ENCODE measurements around the gene SLC23A2.
"Not testable (repeated sequence)": the region's sequence is repeated elsewhere in the genome, so short reads cannot be mapped to it uniquely, and the experiment has no call there.

The SLC23A2 gene

GRCh38 chr20:5001174-5002076 is at the start of gene SLC23A2:
SLC23A2 (minus strand) TSS chr20:5001510; CDS start chr20:4932562, 68,948 bp downstream.
- peak; percentile 29 for DNase-seq (ENCODE audit: low read depth)

GRCh38 chr20:5046656-5047339 is 45.5 kb upstream of the SLC23A2 start:
- DNase-seq (ENCODE audit: low read depth): no peak

- no peak for DNase-seq (ENCODE audit: low read depth)
Measured at GRCh38 chr20:5045906-5046305, 44.6 kb upstream of the SLC23A2 start.

GRCh38 chr20:5044075-5044620 is 42.8 kb upstream of the SLC23A2 start:
- no peak for DNase-seq (ENCODE audit: low read depth)

- DNase-seq (ENCODE audit: low read depth): no peak
Measured at GRCh38 chr20:5041433-5041832, 40.1 kb upstream of the SLC23A2 start.

- no peak for DNase-seq (ENCODE audit: low read depth)
Measured at GRCh38 chr20:5040345-5040744, 39.0 kb upstream of the SLC23A2 start.

GRCh38 chr20:5039889-5040288 is 38.6 kb upstream of the SLC23A2 start:
- DNase-seq (ENCODE audit: low read depth): no peak

- DNase-seq (ENCODE audit: low read depth): peak; percentile 3
Measured at GRCh38 chr20:5039255-5039657, 37.9 kb upstream of the SLC23A2 start.

- no peak for DNase-seq (ENCODE audit: low read depth)
Measured at GRCh38 chr20:5036828-5037227, 35.5 kb upstream of the SLC23A2 start.

GRCh38 chr20:5035518-5035917 is 34.2 kb upstream of the SLC23A2 start:
- not testable (repeated sequence) for DNase-seq (ENCODE audit: low read depth)

GRCh38 chr20:5033566-5033965 is 32.3 kb upstream of the SLC23A2 start:
- DNase-seq (ENCODE audit: low read depth): no peak

- DNase-seq (ENCODE audit: low read depth): not testable (repeated sequence)
Measured at GRCh38 chr20:5031701-5032100, 30.4 kb upstream of the SLC23A2 start.

GRCh38 chr20:5031206-5031557 is 29.9 kb upstream of the SLC23A2 start:
- no peak for DNase-seq (ENCODE audit: low read depth)

GRCh38 chr20:5030348-5031205 is 29.3 kb upstream of the SLC23A2 start:
- no peak for DNase-seq (ENCODE audit: low read depth)

- DNase-seq (ENCODE audit: low read depth): not testable (repeated sequence)
Measured at GRCh38 chr20:5028258-5029059, 27.1 kb upstream of the SLC23A2 start.

GRCh38 chr20:5024982-5025381 is 23.7 kb upstream of the SLC23A2 start:
- no peak for DNase-seq (ENCODE audit: low read depth)

- no peak for DNase-seq (ENCODE audit: low read depth)
Measured at GRCh38 chr20:5024103-5024502, 22.8 kb upstream of the SLC23A2 start.

- not testable (repeated sequence) for DNase-seq (ENCODE audit: low read depth)
Measured at GRCh38 chr20:5023171-5023570, 21.9 kb upstream of the SLC23A2 start.

- no peak for DNase-seq (ENCODE audit: low read depth)
Measured at GRCh38 chr20:5020760-5021159, 19.4 kb upstream of the SLC23A2 start.

- no peak for DNase-seq (ENCODE audit: low read depth)
Measured at GRCh38 chr20:5013682-5014447, 12.6 kb upstream of the SLC23A2 start.

Measured in stimulated activated CD8-positive, alpha-beta memory T cell treated with anti-CD3 and anti-CD28 coated beads, Interleukin-15, amount 100 ng/mL, for 24 hours (primary cell).